HG03135 (cell line): Measurements from ENCODE around the gene CBL.
"Not testable (repeated sequence)": the region's sequence is repeated elsewhere in the genome, so short reads cannot be mapped to it uniquely, and the experiment has no call there.

Experiments
- ATAC-seq: cut with Tn5 transposase; IDR thresholded peaks from one replicate; pipeline ENCODE4 v1.9.1; 2021; ENCODE audit warnings: mild to moderate bottlenecking, moderate library complexity; ENCODE audit not compliant: unreplicated experiment

Gene CBL

DNA sequence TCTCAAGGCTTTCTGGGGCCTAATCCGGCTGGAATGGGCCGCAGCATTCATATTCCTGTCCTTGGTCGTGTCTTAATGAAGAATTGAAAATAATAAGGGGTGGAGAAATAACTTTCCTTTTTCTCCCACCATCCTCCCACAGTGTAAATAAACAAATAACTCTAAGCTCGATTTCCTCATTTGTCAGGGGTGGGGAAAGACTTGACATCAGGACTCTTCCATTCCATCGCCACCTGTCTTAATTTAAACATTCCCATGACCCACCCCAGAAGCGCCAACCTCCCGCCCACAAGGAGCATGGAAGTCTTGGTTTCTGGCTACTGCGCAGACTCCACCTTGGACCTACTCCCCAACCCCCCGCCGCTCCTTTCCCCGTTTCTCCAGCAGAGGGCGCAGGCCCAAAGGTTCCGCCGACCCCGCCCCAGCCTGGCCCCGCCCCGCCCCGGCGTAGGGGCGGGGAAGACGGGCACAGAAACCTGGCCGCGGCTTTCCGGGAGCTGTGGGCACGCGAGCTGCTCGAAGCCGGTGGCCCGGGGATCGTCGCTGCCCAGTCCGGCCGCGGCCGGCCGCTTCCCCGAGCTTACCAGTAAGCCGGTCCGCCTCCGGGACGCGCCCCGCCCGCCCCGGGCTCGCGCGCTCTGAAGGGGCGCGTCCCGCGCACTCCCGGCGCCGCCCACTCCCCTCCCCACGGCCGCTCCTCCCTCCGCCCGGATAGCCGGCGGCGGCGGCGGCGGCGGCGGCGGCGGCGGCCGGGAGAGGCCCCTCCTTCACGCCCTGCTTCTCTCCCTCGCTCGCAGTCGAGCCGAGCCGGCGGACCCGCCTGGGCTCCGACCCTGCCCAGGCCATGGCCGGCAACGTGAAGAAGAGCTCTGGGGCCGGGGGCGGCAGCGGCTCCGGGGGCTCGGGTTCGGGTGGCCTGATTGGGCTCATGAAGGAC is at the start of gene CBL:
TSS of gene CBL (plus strand) at position 766 of the 937 bp plus-strand sequence. CDS start at position 845, 79 bp downstream.
- ATAC-seq = peak; percentile 81

DNA sequence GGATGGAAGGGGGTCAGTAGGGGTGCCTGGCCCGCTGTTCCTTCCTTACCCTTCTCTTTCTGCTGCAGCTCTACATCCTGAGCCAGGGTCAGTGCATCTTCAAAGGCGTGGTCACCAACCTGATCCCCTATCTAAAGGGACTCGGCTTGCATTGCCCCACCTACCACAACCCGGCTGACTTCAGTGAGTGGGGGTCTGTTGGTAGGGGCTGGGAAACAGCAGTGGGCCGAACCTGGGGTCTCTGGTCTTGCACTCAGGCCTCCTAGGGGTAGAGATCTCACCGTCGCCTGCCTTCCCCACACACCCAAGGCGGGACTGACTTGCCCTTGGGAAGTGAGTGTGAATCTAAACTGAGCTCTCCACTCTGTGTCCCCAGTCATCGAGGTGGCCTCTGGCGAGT is 49.6 kb upstream of the CBL start:
- ATAC-seq = no peak

DNA sequence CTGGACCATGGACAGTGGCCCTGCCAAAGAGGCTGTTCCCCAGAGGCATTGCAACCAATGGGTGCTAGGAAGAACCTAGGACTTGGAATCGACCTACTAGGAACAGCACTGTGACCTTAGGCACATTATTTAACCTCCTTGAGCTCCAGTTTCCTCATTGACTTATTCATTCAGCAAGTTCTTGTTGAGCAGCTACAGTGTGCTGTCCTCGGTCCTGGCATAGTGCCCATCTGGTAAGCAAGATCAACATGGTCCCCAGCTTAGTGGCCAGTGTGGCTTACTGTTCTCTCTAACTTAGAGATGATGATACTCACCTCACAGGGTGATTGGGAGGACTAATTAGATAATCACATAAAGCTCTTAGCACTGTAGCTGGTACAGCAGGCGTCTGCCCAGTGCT is 49.1 kb upstream of the CBL start:
- no peak for ATAC-seq

DNA sequence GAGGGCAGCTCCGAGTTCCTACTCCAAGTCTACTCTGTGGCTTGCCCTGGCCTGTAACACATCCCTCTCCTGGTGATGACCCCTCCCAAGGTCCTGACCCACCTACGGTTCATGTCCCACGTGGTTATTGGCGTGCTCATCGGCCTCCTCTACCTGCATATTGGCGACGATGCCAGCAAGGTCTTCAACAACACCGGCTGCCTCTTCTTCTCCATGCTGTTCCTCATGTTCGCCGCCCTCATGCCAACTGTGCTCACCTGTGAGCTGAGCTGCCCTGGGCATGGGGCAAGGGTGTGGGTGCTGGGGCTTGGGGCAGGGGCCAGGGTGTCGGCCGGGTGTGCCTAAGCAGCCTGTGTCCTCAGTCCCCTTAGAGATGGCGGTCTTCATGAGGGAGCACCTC is 47.7 kb upstream of the CBL start:
- ATAC-seq = no peak

DNA sequence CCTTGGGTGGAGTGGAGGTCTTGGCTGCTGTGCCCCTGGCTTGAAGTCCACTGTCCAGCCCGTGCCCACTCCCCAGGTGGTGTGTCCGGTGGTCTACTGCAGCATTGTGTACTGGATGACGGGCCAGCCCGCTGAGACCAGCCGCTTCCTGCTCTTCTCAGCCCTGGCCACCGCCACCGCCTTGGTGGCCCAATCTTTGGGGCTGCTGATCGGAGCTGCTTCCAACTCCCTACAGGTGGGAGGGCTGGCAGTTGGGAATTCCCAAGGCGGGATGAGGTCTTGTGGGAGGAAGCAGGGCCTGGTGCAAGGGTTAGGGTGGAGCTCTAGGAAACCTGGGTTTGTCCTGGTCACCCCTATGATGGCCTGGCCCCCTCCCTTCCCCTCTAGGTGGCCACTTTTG is 46.0 kb upstream of the CBL start:
- ATAC-seq = no peak

DNA sequence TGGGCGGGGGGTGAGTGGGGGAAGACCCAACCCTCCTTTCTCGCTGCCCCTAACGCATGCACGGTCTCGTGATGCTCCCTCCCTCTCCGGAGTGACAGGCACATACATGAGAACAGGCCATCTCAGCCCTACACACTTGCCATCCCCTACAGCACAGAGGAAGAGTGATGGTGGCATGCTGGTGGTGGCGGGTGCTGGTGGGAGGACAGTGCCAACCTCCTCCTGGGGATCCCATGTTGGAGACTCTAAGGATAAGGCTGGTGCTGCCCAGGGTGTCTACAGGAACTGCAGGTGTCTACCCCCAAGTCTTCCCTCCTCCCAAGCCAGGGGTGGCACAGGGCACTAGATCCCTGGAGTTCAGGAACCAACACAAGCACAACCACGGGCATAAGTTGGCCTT is 44.3 kb upstream of the CBL start:
- no peak for ATAC-seq

DNA sequence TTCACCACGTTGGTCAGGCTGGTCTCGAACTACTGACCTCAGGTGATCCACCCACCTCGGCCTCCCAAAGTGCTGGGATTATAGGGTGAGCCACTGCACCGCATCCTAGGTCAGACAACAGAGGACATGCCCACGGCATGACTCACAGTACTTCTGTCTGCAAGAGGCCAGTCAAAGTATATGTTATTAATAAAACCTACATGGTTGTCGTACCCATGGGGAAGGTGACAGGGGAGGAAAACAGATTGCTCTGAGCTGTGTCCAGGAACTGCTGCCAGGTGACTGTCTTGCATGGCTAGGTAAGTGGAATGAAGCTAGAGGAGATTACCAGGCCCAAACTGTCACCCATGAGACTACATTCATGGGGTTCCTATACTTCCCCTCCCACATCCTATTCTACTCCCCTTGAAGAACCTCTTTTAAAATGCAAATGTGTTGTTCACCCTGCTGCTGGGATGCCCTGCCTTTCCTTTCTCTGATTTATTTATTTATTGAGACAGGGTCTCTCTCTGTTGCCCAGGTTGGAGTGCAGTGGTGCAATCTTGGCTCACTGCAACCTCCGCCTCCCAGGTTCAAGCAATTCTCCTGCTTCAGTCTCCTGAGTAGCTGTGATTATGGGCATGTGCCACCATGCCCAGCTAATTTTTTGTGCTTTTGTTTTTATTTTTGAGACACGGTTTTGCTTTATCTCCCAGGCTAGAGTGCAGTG is 39.6 kb upstream of the CBL start:
- ATAC-seq = no peak

DNA sequence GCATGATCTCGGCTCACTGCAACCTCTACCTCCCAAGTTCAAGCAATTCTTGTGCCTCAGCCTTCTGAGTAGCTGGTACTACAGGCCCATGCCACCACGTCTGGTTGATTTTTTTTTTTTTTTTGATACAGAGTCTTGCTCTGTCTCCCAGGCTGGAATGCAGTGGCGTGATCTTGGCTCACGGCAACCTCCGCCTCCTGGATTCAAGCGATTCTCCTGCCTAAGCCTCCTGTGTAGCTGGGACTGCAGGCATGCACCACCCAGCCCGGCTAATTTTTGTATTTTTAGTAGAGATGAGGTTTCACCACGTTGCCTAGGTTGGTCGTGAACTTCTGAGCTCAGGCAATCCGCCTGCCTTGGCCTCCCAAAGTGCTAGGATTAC is 39.1 kb upstream of the CBL start:
- not testable (repeated sequence) for ATAC-seq

DNA sequence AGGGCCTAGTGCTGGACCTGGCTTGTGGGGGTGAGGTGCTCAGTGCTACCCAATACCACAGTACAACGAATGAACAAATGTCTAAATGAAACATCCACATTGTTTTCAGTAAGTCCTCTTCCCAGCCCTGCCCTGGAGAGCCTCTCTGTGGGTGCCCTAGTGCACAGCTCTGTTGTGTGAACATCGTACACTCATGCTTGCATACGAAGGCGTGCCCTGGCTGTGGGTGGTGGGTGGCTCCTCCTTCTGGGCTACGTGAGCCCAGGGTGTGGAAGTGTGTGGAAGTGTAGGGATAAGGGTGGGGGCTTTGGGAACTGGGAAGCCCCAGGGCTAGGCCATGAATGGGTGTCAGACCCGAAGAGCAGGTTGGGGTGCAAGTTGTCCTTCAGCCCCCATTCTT is 38.2 kb upstream of the CBL start:
- no peak for ATAC-seq

DNA sequence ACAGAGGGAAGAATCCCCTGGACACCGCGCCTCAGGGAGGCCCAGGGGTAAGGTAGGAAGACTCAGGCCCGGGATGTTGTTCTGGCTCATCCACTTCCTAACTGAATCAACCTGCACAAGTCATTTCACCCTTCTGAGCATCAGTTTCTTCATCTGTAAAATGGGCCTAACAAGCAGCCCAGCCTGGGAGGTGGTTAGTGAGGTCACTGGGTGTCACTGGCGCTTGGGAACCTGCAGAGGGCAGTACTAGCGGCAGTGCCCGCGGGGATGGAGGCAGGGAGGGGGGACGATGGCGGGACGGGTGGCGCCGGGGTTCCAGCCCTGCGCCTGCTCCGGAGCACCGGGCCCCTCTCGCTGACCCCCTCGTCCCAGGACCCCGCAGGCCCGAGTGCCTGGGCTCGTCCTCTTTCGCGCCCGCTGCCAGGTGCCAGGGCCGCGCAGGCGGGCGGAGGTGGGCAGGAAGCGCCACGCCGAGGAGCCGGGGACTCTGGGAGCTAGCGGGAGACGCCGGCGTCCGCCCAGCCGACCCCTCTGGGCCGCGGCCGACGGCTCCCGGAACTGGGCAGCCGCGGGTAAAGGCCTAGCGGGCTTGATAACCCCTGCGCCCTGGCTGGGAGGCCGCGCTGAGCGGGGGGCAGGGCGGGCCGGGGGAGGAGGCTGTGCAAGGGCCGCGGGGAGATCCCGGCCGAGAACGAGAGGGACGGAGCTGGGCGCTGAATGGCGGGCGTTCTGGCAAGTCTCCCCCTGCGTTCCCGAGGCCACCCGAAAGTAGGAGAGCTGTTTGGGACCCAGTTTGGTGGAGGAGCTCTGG is 37.5 kb upstream of the CBL start, which contains the start of gene NLRX1:
TSS of gene NLRX1 (plus strand) at position 255 of the 811 bp plus-strand sequence. CDS start 2,679 bp downstream, outside the sequence.
- ATAC-seq = peak; percentile 92

DNA sequence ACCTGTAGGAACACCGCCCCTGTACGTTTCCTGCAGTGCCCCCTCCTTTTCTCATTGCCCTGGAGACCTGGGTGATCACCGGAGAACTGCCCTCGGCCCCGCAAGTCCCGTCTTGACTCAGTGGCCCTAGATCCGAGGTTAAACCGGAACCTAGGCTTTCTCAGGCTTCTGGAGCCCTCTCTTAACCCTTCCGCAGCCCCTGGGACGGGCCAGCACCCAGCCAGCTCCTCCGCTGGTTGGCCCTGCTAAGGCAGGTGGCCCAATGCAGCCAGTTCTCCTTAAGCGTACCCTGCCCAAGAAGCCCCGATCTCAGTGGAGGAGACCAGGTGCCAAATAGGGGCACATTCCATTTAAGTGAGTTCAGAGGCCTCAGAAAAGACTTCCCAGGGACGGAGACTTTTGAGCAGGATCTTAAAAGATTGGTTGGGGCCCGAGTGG is 36.8 kb upstream of the CBL start:
- no peak for ATAC-seq

DNA sequence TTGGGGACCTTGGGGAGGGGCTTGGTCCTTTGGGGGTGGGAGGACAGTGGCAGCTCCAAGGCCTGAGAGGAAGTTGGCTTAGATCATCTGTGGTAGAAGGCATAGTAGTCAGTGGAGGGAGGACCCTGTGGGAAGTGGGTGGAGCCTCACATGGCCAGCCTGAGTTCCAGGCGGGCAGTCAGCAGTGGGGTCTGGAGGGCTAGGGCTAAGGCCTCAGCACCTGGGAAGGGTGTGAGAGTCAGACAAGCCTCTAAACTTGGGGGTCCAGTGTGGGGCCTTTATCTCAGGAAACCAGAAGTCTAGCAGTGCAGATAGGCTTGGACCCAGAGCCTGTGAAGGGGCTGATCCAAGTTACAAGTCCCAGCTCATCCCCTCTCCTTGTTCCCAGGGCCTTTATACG is 33.6 kb upstream of the CBL start:
- no peak for ATAC-seq

DNA sequence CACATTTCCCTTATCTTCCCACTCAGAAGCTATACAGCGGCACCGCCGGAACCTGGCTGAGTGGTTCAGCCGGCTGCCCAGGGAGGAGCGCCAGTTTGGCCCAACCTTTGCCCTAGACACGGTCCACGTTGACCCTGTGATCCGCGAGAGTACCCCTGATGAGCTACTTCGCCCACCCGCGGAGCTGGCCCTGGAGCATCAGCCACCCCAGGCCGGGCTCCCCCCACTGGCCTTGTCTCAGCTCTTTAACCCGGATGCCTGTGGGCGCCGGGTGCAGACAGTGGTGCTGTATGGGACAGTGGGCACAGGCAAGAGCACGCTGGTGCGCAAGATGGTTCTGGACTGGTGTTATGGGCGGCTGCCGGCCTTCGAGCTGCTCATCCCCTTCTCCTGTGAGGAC is 32.7 kb upstream of the CBL start:
- ATAC-seq = no peak

DNA sequence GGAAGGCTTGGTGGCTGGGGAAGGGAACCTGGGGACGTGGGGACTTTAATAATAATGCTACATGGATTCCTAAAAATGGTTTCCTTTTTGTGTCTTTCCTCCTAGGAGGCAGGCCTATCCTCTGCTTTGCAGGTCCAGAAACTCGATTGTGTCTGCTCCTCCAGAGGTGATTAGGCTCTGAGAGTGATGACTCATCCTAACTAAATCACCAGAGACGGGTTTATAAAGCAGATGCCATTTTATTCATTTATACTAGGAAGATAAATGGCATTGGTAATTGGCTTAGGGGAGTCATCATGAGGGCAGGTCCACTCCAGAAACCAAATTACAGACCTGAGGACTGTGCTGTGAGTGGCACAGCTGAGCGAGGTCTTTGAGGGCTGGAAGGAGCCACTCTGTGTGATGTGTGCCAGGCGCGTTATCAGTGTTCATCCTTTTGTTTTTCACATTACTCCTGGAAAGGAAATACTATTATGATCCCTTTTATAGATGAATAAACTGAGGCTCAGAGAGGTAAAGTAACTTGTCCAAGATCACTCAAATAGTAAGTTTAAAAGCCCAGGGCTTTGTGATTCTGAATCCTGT is 30.6 kb upstream of the CBL start:
- no peak for ATAC-seq

DNA sequence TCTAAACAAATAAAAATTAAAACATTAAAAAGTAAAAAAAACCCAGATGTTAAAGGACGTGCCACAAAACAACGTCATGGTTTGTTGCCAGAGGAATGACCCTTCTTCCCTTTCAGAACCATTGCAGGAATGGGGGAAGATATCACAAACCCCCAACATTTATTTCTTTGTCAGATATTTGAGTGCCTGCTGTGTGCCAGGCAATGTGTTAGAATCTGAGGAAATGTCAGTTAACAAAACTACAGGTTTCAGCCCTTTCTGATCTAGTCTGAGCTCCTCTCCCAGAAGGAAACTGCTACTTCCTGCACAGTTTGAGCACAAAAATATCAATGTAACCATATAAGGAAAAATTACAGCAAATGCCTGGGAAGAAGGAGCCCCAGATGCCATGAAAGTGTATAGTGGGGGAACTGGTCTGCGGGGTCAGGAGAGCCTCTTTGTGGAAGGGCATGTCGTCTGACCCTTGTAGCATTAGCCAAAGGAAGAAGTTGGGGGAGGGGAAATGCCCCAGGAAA is 27.9 kb upstream of the CBL start:
- no peak for ATAC-seq

DNA sequence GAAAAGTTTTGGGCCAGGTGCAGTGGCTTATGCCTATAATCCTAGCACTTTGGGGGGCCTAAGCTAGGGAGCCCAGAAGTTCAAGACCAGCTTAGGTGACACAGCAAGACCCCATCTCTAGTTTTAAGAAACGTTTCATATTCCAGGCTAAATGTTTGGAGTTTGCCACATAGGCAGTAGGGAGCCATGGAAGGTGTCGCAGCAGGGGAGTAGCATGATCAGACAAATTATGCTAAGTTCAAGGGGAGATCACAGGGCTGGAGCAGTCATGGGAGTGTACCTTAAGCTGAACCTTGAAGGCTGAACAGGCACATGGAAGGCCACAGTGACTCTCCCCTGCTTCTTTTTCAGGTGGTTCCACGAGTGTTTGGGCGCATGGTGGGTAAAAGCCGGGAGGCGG is 26.8 kb upstream of the CBL start:
- no peak for ATAC-seq

DNA sequence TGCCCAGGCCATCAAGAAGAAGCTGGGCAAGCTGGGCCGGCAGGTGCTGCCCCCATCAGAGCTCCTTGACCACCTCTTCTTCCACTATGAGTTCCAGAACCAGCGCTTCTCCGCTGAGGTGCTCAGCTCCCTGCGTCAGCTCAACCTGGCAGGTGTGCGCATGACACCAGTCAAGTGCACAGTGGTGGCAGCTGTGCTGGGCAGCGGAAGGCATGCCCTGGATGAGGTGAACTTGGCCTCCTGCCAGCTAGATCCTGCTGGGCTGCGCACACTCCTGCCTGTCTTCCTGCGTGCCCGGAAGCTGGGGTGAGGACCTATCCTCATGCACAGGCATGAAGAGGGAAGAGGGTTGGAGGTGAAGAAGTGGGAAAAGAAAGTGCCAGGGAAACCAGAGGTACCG is 26.2 kb upstream of the CBL start:
- ATAC-seq = no peak

DNA sequence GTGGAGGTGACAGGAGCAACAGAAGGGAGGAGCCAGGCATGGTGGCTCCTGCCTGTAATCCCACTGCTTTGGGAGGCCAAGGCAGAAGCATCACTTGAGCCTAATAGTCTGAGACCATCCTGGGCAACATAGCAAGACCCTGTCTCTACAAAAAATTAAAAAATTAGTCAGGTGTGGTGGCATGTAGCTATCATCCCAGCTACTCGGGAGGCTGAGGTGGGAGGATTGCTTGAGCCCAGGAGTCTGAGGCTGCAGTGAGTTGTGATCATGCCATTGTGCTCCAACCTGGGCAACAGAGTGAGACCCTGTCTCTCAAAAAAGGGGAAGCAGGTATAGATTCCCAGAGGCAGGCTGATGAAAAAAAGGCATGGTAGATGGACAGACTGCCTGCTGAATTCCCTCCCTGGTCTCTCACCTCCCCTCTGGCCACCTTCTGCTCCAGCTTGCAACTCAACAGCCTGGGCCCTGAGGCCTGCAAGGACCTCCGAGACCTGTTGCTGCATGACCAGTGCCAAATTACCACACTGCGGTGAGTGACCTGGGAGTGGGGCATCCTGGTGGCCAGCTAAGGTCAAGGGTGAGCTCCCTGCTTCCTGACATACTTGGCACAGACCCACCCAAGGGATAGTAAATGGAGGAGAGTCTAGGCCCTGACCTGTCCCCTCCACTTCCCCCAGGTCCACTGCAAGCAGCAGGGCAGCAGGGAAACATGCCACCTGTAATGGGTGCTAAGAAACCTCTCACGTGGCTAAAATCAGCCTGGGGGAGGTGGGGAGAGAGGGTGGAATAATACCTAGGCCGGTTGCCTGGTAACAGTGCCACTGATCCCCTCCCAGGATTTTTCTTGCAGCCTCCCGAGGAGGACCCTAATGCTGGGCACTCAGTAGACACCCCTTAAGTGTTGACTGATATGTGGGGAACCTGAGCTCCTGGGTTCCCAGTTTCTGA is 25.1 kb upstream of the CBL start:
- no peak for ATAC-seq

DNA sequence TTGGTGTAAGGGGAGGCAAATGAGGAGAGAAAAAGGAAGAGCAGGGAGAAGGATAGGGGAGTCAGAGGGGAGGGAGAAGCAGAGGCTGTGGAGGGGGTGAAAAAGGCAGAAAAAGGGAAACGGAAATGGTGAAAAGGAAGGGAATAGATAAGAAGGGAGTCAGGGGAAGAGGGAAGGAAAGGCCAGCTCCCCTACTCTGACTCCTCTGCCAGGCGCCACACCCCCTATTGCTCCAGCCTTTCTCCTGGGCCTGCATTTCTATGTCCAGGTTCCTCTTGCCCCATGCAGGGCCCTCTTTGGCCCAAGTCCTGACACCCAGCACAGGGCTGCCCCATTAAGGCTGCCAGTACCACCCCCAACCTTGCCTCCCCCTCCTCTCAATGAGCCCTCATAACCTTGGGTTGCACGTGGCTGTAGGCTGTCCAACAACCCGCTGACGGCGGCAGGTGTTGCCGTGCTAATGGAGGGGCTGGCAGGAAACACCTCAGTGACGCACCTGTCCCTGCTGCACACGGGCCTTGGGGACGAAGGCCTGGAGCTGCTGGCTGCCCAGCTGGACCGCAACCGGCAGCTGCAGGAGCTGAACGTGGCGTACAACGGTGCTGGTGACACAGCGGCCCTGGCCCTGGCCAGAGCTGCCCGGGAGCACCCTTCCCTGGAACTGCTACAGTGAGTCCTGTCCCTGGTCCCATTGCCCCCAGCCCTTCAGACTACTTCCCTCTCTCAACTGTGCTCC is 24.3 kb upstream of the CBL start:
- ATAC-seq = no peak
